ENCODE data around the gene CLDN18.

CLDN18 gene

GRCh38 chr3:138007898-138008297 lies 2.1 kb upstream of the CLDN18 start:
- TF ChIP-seq, protein P1, sequence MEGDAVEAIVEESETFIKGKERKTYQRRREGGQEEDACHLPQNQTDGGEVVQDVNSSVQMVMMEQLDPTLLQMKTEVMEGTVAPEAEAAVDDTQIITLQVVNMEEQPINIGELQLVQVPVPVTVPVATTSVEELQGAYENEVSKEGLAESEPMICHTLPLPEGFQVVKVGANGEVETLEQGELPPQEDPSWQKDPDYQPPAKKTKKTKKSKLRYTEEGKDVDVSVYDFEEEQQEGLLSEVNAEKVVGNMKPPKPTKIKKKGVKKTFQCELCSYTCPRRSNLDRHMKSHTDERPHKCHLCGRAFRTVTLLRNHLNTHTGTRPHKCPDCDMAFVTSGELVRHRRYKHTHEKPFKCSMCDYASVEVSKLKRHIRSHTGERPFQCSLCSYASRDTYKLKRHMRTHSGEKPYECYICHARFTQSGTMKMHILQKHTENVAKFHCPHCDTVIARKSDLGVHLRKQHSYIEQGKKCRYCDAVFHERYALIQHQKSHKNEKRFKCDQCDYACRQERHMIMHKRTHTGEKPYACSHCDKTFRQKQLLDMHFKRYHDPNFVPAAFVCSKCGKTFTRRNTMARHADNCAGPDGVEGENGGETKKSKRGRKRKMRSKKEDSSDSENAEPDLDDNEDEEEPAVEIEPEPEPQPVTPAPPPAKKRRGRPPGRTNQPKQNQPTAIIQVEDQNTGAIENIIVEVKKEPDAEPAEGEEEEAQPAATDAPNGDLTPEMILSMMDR (IDR thresholded peaks at IDR 0.05; ENCODE audit: low read depth, low read length), result no peak
- no peak for DNase-seq (ENCODE audit: extremely low read depth, low read depth)

- TF ChIP-seq, protein P1 (IDR thresholded peaks at IDR 0.05; ENCODE audit: low read depth, low read length), result no peak
- no peak for DNase-seq (ENCODE audit: extremely low read depth, low read depth)
Measured at GRCh38 chr3:138010273-138010590, 267 bp downstream of the CLDN18 start.

DNA sequence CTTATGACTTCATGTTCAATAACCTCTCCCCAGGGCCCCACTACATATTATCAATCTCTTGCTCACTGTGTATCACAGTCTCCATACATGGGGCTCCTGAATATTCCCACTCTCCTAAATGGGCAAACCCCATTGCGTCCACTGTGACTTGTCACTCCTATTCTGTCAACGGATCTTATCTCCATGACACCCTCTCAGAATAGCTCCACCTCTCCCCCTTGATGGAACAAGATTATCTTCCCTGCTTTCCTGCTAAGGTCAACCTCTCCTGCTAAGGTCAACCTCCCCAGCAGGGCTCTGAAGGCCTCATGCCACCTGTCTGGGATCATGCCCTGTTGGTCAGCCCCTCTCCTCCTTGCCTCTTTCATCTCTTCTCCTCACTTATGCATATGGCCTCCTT lies 1.8 kb downstream of the CLDN18 start:
- no peak for DNase-seq (ENCODE audit: extremely low read depth, low read depth)
- TF ChIP-seq, protein P1 (IDR thresholded peaks at IDR 0.05; ENCODE audit: low read depth, low read length), result no peak

- TF ChIP-seq, protein P1 (IDR thresholded peaks at IDR 0.05; ENCODE audit: low read depth, low read length), result no peak
- DNase-seq (ENCODE audit: extremely low read depth, low read depth), result no peak
Measured at GRCh38 chr3:138012526-138012925, 2.6 kb downstream of the CLDN18 start.

DNA sequence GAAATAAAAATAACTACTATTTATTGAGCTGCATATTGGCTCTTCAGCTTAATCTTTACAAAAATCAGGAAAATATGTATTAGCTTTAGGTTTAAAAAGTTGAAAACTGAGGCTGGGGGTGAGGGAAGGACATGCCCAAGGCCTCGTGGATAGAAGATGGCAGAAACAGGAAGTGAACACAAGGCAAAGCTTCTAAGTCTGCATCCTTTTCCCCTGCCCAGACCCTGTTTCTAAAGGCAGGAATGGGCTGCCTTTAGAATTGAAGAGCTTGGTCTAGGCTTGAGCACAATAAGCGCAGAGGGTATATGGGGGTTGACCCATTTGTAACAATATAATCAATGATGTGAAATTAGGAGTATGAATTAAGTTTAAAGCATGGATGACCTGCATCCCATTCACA lies 6.1 kb downstream of the CLDN18 start:
- TF ChIP-seq, protein P1 (IDR thresholded peaks at IDR 0.05; ENCODE audit: low read depth, low read length), result no peak
- no peak for DNase-seq (ENCODE audit: extremely low read depth, low read depth)

DNA sequence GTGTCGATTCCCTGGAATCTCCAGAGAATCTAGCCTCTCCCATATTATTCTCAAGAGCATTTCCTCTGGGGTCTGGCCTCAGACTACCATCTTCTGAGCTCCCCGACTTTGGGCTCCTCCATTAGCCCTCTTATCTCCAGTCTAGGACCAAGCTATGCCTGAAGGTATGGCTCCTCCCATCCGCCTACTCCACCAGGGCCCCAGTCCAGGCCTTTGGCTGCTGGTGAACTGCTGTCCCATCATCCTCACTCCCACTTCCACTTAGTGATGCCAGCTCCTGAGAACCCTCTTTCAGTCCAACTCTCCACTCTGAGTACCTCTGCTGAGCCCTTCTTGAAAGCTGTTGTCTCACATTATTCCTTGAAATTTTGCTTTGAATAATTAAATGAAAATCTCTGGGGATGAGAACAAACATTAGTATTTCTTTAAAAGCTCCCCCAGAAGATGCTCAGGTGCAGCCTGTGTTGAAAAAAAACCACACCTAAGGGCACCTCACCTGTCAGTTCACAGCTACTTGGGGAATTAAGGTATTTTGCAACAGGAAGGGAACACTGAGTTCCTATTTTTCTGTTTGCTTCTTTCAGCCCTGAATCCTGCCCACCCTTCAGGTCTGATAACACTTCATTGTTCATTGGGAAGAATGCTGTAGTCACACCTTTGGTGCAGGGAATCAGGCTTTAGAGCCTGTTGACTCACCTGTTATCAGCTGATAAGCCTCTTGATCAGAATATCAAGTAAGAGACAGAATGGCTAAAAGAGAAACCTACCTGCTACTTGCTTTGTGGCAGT lies 9.5 kb downstream of the CLDN18 start:
- no peak for DNase-seq (ENCODE audit: extremely low read depth, low read depth)
- TF ChIP-seq, protein P1 (IDR thresholded peaks at IDR 0.05; ENCODE audit: low read depth, low read length), result no peak

DNA sequence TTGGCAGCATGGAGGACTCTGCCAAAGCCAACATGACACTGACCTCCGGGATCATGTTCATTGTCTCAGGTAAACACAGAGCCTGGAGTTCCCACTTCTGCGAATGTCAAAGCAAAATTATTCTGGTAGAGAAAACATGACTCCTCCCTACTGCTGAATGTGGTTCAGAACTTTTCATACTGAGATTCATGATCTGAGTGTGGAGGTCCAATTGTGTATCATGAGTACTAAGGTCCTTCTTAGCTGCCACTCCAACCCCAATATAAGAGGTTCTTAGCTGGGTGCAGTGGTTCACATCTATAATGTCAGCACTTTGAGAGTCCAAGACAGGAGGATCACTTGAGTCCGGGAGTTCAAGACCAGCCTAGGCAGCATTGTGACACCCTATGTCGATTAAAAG lies 13.8 kb downstream of the CLDN18 start:
- DNase-seq (ENCODE audit: extremely low read depth, low read depth), result no peak
- TF ChIP-seq, protein P1 (IDR thresholded peaks at IDR 0.05; ENCODE audit: low read depth, low read length), result no peak

All from AG09319 (cell line).